Panc1 (cell line): Measurements from ENCODE around the gene SMIM21. TPM values are rescaled to one million over a fixed set of nuclear protein-coding genes. Genes with fewer than 3 reads are reported as not detected.

ENCODE experiments used
- ATAC-seq: fragments of 200-7000 bp; cut with Tn5 transposase; 2 replicates; pipeline ENCODE4 v1.9.1; 2020; ENCODE audit warnings: mild to moderate bottlenecking, moderate library complexity
- BruUV-seq: library from RNA; stranded (reverse); fragments of 400-500 nt; replicated peaks from 2 replicates; lab custom pipeline; 2021; lab: Mats Ljungman, UMichigan
- CTCF ChIA-PET: fragments of 300-600 bp; sonication (Branson Sonifier 250); formaldehyde crosslinking; loops from one replicate; lab custom pipeline; 2022; ENCODE audit warnings: antibody characterized with exemption; lab: Charles Lee
- POLR2A ChIA-PET: fragments of 300-600 bp; sonication (Branson Sonifier 250); formaldehyde crosslinking; loops from one replicate; lab custom pipeline; 2022; ENCODE audit warnings: antibody characterized with exemption; lab: Charles Lee
- DNase-seq: peaks from one replicate; pipeline ENCODE4 v3.0.0-alpha.2; 2010; ENCODE audit warnings: low read depth, low spot score
- H3K27ac ChIP-seq: 2 replicates; pipeline ENCODE4 v1.5.1; 2011; ENCODE audit warnings: mild to moderate bottlenecking, low read length, inconsistent platforms
- H3K27me3 ChIP-seq: fragments of 200-500 bp; sonication (Bioruptor generic); 2 replicates; pipeline ENCODE4 v1.6.0; 2014; ENCODE audit warnings: low read length, inconsistent platforms; ENCODE audit not compliant: control insufficient read depth, insufficient read depth
- H3K36me3 ChIP-seq: fragments of 200-500 bp; sonication (Bioruptor generic); 2 replicates; pipeline ENCODE4 v1.5.1; 2014; ENCODE audit warnings: inconsistent platforms, mild to moderate bottlenecking, low read length, moderate library complexity; ENCODE audit not compliant: control insufficient read depth, insufficient read depth
- H3K4me1 ChIP-seq: 2 replicates; pipeline ENCODE4 v1.5.1; 2011; ENCODE audit warnings: inconsistent platforms, mild to moderate bottlenecking, low read length, moderate library complexity; ENCODE audit not compliant: control insufficient read depth, insufficient read depth
- H3K4me3 ChIP-seq, 2 experiments: 2 replicates each; pipeline ENCODE4 v1.5.1; 2011 to 2012; ENCODE audit warnings: low read depth in 2 of 2, low read length in 2 of 2, mild to moderate bottlenecking in 2 of 2, inconsistent platforms in 1 of 2, moderate library complexity in 1 of 2
- H3K9me3 ChIP-seq: fragments of 200-500 bp; sonication (Bioruptor generic); 2 replicates; pipeline ENCODE4 v1.5.1; 2014; ENCODE audit warnings: low read depth, mild to moderate bottlenecking, inconsistent platforms, low read length, moderate library complexity; ENCODE audit not compliant: control insufficient read depth, insufficient read depth
- CTCF ChIP-seq: fragments of 450-650 bp; IDR thresholded peaks from 2 replicates; pipeline ENCODE4 v1.5.1; 2017; ENCODE audit warnings: mild to moderate bottlenecking
- POLR2AphosphoS5 ChIP-seq: IDR thresholded peaks from 2 replicates; pipeline ENCODE4 v1.6.1; 2012; ENCODE audit warnings: mild to moderate bottlenecking, low read depth, low read length, moderate library complexity
- REST ChIP-seq, 2 experiments: IDR thresholded peaks; 2 replicates each; pipeline ENCODE4 v1.6.1; 2011 to 2012; ENCODE audit warnings: low read depth in 2 of 2, control low read depth in 1 of 2, low read length in 1 of 2, mild to moderate bottlenecking in 1 of 2, moderate library complexity in 1 of 2; ENCODE audit not compliant: insufficient read depth in 1 of 2
- SIN3A ChIP-seq: IDR thresholded peaks from 2 replicates; pipeline ENCODE4 v1.6.1; 2012; ENCODE audit warnings: low read depth, mild to moderate bottlenecking, low read length, moderate library complexity, borderline replicate concordance; ENCODE audit not compliant: insufficient read depth
- TCF7L2 ChIP-seq: IDR thresholded peaks from 2 replicates; pipeline ENCODE4 v1.6.1; 2011; ENCODE audit warnings: mild to moderate bottlenecking, low read depth, low read length, inconsistent platforms
- in situ Hi-C: cut with HindIII; loops from 2 replicates; pipeline ENCODE4 v1.10.0; 2016; ENCODE audit warnings: low sequenced_read_pairs, low pct_unique_long_range_greater_than_20kb
- intact Hi-C: fragments of 100-400 bp; cut with micrococcal nuclease; formaldehyde crosslinking; loops from one replicate; pipeline ENCODE4 v1.10.0; 2022; ENCODE audit not compliant: unreplicated experiment
- total RNA-seq: library from RNA; stranded (reverse); gene quantifications from one replicate; pipeline ENCODE4 v1.2.1, GENCODE V29; 2021; ENCODE audit not compliant: unreplicated experiment

SMIM21 gene
- total RNA-seq, 1 experiment from 2014 or later, result not detected

- H3K4me1 ChIP-seq, result no peaks in the 10 kb centered on the region
- no peak for TF ChIP-seq SIN3A
- TF ChIP-seq TCF7L2, result no peak
- TF ChIP-seq POLR2AphosphoS5, result no peak
- TF ChIP-seq CTCF, result no peak
- TF ChIP-seq REST (IDR thresholded peaks at IDR 0.05; ENCODE audit: insufficient read depth in 1 of 2, low read depth in 2 of 2, low read length in 1 of 2), result no peak
- DNase-seq (no peak), ATAC-seq (no peak)
- H3K36me3 ChIP-seq, result no peaks in the 10 kb centered on the region
- no TSS peak for BruUV-seq
- ChIA-PET CTCF (no interaction called here), POLR2A (no interaction called here)
- intact Hi-C loops (no loop called here), in situ Hi-C loops (no loop called here)
- no peak overlapping the region for H3K27ac ChIP-seq
- no peaks in the 10 kb centered on the region for H3K9me3 ChIP-seq
- H3K4me3 ChIP-seq, result no peak overlapping the region
- H3K27me3 ChIP-seq, result no peaks in the 10 kb centered on the region; the same call in none of the 2 replicates
Observed at GRCh38 chr18:75472906-75473305, 45.4 kb upstream of the SMIM21 start.

- no peaks in the 10 kb centered on the region for H3K36me3 ChIP-seq
- ATAC-seq (no peak), DNase-seq (no peak)
- H3K4me1 ChIP-seq, result no peaks in the 10 kb centered on the region
- no TSS peak for BruUV-seq
- in situ Hi-C loops (no loop called here), intact Hi-C loops (no loop called here)
- ChIA-PET CTCF (no interaction called here), POLR2A (no interaction called here)
- TF ChIP-seq SIN3A (no peak), TCF7L2 (no peak), REST (IDR thresholded peaks at IDR 0.05; ENCODE audit: insufficient read depth in 1 of 2, low read depth in 2 of 2, low read length in 1 of 2) (no peak), POLR2AphosphoS5 (no peak), CTCF (no peak)
- H3K9me3 ChIP-seq, result no peaks in the 10 kb centered on the region
- no peak overlapping the region for H3K27ac ChIP-seq
- H3K27me3 ChIP-seq, result peaks cover 3% of the 10 kb centered on the region
- no peak overlapping the region for H3K4me3 ChIP-seq
Observed at GRCh38 chr18:75472396-75472795, 44.9 kb upstream of the SMIM21 start.
